ENCODE data around the gene UTRN.

GRCh38 chr6:144325232-144325631 is 40.1 kb downstream of the UTRN start:
- no peak for TF ChIP-seq CTCF (conservative IDR thresholded peaks at IDR 0.05; ENCODE audit: low read depth in 2 of 2)
- TF ChIP-seq POLR2AphosphoS5 (IDR thresholded peaks at IDR 0.05; ENCODE audit: low read depth): no peak
- no peak for TF ChIP-seq NANOG (IDR thresholded peaks at IDR 0.05; ENCODE audit: borderline replicate concordance)
- no peak for TF ChIP-seq EZH2 (IDR thresholded peaks at IDR 0.05; ENCODE audit: low read depth, unreplicated experiment)
- TF ChIP-seq ETS1 (IDR thresholded peaks at IDR 0.05): no peak
- no peak for TF ChIP-seq REST (IDR thresholded peaks at IDR 0.05; ENCODE audit: unreplicated experiment)
- TF ChIP-seq CREB1 (CRISPR knock-in tag; IDR thresholded peaks at IDR 0.05; ENCODE audit: low read depth): no peak

Data from GM23338 (cell line).